HG03439 (cell line): Measurements from ENCODE around the gene CEND1.

ENCODE experiments used
- ATAC-seq: cut with Tn5 transposase; IDR thresholded peaks from one replicate; pipeline ENCODE4 v1.9.1; 2021; ENCODE audit warnings: mild to moderate bottlenecking, moderate library complexity; ENCODE audit not compliant: unreplicated experiment

CEND1 gene

GRCh38 chr11:796565-797295 lies 6.8 kb upstream of the CEND1 start:
- ATAC-seq = no peak

GRCh38 chr11:795634-796564 lies 6.0 kb upstream of the CEND1 start:
- ATAC-seq = no peak

DNA sequence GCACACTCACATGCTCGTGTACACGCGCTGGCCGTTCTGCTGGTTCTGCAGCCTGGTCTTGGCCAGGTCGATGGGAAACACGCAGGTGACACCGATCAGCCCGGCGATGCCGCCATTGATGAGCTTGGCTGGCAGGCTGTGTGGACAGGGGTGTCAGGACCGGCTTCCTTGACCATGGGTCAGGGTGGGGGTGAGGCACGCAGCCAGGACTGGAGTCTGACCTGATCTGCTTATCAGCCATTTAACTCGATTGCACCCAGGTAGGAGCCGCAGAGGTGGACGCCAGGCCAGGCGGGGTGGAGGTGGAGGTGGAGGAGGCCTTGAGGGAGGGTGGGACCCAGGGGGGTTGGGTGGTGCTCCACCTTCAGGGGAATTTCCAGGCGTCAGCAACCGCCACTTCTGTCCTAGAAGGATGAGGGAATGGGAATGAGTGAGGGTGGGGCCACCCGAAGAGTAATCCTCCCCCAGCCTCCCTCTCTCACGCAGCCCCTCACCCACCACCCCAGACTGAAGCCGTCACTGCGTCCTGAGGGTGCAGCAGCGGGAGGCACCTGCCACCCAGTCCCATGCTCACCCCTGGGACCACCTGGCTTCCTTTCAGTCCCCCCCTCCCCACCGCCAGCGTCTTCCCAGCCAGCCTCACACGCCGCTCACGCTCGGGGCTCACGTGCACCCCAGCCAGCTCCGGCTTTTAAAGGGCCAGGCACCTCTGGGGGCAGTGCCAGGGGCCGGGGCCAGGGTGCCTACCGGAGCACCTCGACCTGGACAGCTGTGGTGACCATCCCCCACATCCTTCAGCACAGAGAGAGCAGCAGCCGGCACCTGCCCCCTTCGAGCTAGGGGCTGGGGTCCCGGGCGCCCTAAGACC lies 5.1 kb upstream of the CEND1 start:
- no peak for ATAC-seq

DNA sequence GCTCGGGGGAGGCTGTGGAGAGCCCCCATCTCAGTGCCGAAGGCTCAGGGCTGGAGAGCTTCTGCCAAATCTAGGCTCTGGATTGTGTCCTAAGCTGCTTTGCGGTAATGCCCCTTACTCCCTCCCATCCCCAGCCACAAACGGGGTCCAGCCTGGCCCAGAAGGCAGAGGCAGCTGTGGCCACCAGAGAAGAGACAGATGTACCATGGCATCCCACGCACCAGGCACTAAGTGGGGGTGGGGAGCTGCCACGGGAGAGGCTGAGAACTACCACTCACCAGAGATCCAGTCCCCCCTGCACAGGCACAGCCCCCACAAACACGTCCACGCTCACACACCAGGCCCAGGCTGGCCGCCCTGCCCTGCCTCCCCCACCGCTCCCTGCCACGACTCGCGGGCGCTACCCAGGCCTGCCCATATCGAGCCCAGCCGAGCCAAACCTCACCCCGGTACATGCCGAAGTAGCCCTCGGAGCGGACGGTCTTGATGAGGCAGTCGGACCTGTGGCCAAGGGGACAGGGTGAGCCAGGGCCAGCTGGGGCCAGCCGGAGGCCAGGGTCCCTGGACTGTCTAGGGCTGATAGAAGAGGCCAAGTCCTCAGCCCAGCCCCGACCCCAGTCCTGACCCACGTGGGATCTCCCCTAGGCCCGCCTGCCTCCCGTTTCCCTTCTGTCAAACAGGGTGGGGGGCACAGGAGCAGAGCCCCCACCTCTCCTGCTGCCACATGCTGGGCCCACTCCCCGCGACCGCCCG lies 4.3 kb upstream of the CEND1 start:
- no peak for ATAC-seq

GRCh38 chr11:793556-793955 lies 3.7 kb upstream of the CEND1 start:
- no peak for ATAC-seq

GRCh38 chr11:792873-793272 lies 3.0 kb upstream of the CEND1 start:
- no peak for ATAC-seq

DNA sequence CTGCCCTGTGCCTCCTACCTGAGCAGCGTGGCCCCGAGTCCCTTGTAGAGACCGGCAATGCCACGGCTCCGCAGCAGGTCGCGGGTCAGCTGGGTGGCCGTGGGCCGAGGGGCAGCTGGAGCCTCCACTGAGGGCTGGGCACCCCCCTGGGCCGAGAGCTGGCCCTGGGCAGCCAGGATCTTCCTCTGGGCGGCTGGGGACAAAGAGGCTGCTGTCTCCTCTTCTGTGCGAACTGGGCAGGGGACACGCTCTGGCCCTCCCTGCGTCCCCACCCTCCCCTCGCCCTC lies 2.6 kb upstream of the CEND1 start:
- ATAC-seq = no peak

DNA sequence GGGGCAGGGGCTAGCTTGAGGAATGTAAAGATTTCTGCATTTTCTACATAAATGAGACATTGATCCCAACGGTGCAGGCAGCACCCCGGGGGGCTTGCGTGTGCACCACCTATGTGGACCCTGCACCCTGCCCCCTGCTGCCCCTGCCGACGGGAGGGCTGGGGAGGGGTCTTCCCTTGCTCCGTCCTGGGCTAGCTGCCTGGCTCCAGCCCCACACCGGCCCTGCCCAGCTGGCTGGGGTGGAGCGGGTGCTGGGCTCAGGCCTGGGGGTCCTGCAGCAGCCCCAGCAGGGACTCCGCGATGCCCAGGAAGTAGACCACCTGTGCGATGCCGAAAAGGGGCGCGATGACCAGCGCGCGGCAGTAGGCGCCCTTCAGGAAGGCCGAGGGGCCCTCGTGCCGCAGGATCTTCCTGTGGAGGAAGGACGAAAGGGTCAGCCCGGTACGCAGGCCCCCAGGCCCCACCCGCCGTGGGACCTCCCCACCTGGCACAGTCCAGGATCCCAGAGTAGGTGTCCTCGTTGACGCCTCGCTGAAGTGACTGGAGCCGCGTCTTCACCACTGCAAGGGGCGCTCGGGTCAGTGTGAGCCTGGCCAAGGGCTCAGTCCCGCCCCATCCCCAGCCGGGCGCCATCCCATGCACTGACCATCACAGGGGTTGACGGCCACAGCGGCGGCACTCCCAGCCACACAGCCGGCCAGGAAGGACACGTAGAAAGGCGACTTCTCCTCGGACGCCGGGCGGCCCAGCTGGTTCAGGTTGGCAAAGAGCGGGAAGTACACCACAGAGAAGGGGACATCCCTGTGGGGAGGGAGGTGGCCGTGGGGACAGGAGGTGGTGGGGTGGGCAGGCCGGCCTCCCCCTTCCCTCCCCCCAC lies 2.0 kb upstream of the CEND1 start:
- ATAC-seq = no peak

GRCh38 chr11:790721-791564 lies 1.1 kb upstream of the CEND1 start:
- ATAC-seq = no peak

DNA sequence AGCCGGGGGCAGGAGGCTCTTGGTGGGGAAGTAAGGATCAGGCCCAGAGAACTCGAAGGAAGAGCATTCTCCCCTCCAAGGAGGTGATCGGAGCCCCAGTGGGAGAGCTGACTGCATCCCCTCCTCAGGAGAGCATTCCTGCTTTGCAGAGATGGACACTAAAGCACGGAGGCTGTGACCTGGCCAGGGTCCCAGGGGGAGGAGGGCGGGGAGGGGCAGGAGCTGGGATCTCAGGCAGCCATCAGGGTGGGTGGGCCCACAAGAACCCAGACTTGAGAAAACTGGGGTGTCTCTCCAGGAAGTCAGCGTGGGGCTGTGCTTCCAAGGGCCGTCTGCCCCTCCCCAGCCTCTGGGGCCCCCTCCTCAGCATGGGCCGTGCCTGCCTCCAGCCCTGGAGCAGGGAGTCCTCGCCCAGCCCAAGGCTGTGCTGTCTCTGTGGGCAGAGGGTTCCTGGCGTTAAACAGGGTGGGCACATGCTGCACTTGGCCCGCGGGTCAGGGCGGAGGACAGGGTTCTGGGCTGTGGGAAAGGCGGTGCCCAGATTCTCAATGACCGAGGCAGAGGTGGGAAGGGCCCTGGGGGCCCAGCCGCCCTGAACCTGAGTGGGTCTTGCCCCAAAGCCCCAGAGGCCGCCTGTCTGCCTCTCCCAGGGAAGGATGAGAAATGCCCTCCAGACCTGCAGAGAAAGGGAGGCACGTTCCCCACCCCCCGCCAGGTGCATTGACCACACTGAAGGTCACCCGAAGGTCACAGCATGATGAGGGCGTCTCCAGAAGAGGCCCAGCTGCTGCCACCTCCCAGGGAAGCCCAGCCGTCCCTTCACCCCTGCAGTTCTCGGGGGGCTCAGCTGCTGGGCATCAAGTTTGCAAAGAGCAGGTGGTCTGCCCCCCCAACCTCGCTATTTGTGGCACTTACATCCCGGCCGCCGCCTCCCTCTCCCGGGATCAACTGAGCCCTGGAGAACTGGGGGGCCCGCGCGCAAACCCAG lies 643 bp downstream of the CEND1 start:
- ATAC-seq = no peak

DNA sequence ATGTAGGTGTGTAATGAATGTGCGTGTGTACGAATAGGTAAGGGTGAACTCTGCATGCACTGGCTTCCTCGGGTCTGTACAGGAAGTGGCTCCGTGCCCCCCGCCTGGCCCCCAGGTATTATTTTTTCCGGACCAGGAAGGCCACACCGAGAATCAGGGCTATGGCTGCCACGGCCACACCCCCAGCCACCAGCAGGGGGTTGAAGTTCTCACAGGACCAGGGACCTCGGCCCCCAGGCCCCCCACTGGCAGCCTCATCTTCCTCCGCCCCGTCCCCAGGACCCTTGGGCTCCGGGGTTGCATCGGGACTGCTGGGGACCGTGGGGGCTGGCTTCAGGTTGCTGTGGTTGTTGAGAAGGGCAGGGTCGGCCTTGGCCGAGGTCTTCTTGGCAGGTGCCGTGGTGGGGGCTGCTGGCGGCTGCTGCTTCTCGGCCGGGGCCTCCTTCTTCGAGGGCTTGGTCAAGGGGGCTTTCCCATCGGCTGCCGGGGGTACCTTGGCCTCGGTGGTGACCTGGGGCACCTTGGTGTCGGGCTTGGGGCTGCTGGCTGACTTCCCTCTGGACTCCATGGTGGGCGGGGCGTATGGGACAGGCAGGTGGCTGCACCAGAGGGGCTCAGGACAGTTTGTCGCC lies 1.8 kb downstream of the CEND1 start:
- ATAC-seq = no peak

DNA sequence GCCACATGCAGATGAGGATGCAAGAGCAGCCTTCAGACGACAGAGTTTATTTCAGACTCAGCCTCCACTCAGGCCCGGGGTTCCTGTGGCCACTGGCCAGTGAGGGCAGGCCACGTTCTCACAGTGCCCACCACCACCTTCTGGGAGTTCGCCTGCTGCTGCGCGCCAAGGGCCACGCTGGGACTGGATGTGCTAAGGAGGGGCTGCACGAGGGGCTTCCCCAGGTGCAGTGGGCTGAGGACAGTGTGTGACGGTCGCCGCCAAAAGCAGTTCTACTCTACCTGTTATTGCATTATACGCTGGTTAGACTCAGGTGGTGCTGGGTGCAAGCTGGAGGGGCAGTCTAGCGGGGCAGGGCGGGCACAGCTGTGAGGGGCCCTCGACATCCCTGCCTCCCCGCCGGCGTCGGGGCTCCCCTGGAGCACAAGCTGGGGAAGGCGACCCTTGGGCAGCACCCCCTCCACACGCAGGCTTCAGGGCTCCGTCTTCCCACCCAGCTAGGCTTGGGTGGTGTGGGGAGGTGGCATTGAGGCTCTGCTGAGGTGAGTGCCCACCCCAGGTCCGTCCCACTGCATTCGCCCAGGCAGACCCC lies 2.7 kb downstream of the CEND1 start:
- no peak for ATAC-seq

DNA sequence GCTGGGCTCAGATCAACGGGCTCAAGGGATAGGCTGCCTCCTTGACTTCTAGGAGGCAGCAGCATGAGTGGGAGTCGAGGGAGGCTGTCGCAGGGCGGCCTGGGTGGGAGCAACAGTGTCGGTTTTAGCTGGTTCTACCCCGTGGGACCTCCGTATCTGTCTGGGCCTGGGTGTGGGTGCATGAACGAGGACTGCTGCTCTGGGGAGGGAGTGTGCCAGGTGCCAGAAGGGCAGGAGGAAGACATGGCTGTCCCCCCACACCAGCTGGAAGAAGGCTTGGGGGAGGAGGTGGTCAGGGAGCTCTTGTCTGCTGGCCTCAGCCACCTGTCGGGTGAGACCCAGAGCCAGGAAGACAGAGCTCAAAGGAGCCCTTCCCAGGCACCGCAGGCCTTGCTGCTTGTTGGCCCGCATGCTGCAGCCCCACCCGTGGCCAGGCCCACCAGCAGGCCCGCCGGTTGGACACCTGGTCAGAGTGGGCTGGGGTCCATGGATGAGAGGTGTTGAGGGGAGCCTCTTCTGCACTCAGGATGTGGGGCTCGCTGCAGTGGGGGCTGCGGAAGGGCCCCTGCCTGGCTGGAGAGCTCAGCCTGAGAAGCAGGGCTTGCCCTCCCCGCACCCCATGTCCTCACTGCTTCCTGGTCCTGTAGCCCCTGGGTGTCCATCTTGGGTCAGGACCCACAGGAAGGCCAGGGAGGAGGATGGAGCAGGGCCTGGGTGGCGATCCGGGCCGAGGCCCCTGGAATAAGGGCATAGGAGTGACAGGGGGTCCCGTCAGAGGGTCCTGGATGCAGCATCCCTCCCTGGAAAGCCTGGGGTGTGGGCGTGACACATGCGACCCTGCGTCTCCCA lies 3.4 kb downstream of the CEND1 start:
- ATAC-seq = no peak

DNA sequence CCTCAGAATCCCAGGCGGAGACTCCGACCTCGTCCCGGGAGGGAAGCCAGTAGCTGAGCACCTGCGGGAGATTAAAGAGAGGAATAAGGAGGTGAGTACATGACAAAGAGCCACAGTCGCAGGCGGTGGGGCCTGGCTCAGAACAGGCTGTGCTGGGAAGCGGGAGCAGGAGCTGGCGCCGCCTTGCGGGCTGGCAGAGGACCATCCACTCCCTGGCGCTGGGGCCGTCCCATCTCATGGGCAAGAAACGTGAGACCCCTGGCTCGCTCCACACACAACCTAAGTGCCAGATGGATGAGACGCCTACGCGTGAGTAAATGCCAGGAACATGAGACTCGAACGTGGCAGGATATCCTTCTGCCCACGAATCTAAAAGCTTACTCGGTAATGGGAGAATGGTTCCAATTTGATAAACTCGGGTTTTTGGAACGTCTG lies 6.3 kb downstream of the CEND1 start:
- ATAC-seq = no peak

- ATAC-seq = no peak
These were observed 7.4 kb downstream of the CEND1 start for GRCh38 chr11:782264-783174.
